Measurements from ENCODE around the gene ARL6IP4.

- TF ChIP-seq CTCF (conservative IDR thresholded peaks at IDR 0.05 in 1 of 2, IDR thresholded peaks at IDR 0.05 in 1 of 2; ENCODE audit: low read depth in 1 of 2, low read length in 2 of 2) (no peak), EZH2 (IDR thresholded peaks at IDR 0.05; ENCODE audit: low read length, missing control alignments) (no peak)
Observed at GRCh38 chr12:122960193-122960569, 20.3 kb upstream of the ARL6IP4 start.

All from fibroblast of lung (primary cell).